RWPE1 (cell line): ENCODE results near the gene NDUFB10.

Experiments
- CTCF ChIA-PET: fragments of 350-600 bp; sonication (Branson Sonifier 250); formaldehyde crosslinking; extraction: SDS; loops from one replicate; lab custom pipeline; 2021; lab: Yijun Ruan, JAX
- POLR2A ChIA-PET: fragments of 400-600 bp; formaldehyde crosslinking; extraction: SDS; loops from one replicate; lab custom pipeline; 2020; ENCODE audit warnings: antibody characterized with exemption; ENCODE audit not compliant: low non-redundant PET; lab: Yijun Ruan, JAX
- DNase-seq: peaks from one replicate; pipeline ENCODE4 v3.0.0; 2012; ENCODE audit warnings: low spot score
- H3K27ac ChIP-seq: fragments of 450-650 bp; 2 replicates; pipeline ENCODE4 v1.5.1; 2017
- TF ChIP-seq, protein P1 (sequence below): fragments of 450-650 bp; conservative IDR thresholded peaks from 2 replicates; pipeline ENCODE4 v1.5.1; 2017; ENCODE audit warnings: low read depth, mild to moderate bottlenecking

The NDUFB10 gene

DNA sequence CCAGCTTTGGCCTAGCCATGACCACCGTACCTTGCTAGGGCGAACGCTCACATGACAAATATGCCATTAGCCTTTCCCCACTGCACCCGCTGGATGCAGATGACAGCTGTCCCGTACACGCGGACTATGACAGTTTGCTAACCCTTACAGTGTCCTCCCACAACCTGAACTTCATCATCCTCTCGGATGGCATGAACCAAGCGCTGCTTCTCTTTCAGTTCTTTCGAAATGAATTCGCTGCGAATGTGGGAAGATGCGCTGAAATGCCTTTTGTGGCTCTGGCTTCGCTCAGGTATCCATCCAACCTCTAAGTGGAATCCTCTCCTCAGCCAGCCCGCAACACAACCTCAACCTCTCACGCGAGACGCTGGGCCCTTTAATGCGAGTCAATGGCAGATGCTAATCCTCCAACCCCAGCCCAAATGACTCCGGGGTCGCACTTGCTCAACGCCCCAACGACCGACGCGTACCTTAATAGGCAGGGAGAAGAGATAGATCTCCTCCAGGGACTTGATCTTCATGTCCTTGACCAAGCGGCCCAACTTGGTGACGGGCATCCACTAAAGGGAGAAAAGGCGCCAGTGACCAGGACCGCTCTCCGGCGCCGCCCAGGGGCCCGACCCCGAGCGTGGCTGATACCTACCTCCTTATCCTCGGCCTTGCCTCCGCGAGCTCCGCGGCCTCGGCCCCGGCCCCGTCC is 4.6 kb downstream of the NDUFB10 start:
- TF ChIP-seq, protein P1, sequence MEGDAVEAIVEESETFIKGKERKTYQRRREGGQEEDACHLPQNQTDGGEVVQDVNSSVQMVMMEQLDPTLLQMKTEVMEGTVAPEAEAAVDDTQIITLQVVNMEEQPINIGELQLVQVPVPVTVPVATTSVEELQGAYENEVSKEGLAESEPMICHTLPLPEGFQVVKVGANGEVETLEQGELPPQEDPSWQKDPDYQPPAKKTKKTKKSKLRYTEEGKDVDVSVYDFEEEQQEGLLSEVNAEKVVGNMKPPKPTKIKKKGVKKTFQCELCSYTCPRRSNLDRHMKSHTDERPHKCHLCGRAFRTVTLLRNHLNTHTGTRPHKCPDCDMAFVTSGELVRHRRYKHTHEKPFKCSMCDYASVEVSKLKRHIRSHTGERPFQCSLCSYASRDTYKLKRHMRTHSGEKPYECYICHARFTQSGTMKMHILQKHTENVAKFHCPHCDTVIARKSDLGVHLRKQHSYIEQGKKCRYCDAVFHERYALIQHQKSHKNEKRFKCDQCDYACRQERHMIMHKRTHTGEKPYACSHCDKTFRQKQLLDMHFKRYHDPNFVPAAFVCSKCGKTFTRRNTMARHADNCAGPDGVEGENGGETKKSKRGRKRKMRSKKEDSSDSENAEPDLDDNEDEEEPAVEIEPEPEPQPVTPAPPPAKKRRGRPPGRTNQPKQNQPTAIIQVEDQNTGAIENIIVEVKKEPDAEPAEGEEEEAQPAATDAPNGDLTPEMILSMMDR = no peak
- CTCF ChIA-PET = no interaction called here
- POLR2A ChIA-PET = interaction anchor here (0.5 to 1.9 kb wide), 6 partner anchors 12 to 1204 kb away, joined by 3 to 8 read pairs (median 3); no protein-coding TSS in a partner anchor
- DNase-seq = no peak
- peak overlapping the region; percentile 94 for H3K27ac ChIP-seq

DNA sequence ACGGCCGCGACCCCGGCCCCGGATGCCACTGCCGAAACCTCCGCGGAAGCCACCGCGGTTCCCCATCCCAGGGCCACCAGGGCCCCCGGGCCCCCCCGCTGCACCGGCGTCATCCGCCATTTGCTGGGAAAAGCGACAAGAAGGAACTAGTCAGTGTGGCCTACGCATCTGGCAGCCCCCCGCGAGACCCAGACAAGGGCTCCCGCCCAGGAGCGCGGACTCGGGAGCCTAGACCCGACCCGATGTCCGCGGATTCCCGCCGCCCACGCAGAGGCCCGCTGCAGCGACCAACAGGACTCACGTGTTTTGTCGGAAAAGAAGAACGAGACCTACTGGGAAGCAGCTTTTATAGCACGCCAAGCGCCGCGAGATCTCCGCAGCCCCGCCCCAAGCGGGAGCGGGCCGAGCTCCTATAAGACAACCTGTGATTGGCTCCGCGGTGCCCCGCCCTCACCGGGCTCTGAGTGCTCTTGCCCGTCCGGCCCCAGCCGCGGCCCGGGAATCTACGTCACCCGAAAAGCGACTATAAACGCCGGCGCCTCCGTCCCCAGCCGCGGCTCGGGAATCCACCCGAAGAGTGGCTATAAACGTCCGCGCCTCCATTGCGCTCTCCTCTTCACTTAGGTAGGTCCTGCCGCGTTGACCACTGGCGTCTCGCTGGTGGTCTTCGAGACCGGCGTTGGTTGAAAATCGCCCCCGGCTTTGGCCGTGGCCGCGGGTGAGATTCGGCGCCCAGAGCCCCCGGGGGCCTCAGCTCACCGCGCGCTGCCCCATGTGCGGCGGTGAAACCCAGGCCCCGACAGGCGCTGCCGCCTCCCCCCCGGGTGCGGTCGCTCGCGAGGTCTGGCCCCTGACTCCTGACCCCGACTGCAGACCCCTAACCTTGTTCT is 5.4 kb downstream of the NDUFB10 start, which contains the start of gene RPS2:
RPS2 (minus strand) TSS at position 321 of the 890 bp plus-strand sequence; CDS start at position 120, 201 bp downstream.
- ChIA-PET CTCF (interaction anchor here (0.7 kb wide), 1 partner anchor 46 kb away, joined by 3 read pairs; no protein-coding TSS in a partner anchor), POLR2A (interaction anchor here (0.5 to 1.9 kb wide), 8 partner anchors 13 to 82 kb away, joined by 3 to 8 read pairs (median 3); partner anchors contain the start of gene GFER)
- peak within 1 kb of the TSS; percentile 94 for H3K27ac ChIP-seq
- peak; percentile 98 for DNase-seq
- TF ChIP-seq, protein P1 = no peak

DNA sequence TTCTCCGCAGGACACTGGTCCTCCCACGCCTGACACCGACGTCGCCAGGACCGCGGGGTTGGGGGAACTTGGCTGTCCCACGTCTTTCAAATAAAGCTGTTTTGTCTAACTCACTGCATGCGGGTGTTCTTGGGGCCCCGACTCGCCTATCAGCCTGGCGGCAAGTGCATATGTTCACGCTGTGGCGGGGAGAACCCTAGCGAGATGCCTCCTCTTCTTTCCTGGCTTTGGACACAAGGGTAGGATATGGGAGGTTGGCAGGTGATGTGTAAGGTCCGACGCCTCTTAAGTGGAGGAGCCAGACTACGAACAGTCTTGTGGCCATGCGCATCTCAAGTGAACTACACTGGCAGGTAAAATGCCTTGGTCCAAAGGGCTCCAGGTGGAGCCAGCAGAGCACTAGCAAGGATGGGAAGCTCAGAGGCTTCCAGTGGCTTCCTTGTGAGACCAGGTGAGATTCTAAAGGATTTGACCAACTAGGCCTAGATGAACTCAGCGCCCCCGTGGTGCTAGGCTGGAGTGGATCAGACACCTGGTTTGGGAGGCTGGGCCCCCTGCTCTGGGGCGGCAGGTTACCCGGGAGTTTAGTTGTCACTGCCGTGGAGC is 6.2 kb downstream of the NDUFB10 start:
- DNase-seq = no peak
- ChIA-PET CTCF (interaction anchor here (0.6 to 0.7 kb wide), 2 partner anchors 29 to 46 kb away, joined by 3 read pairs; no protein-coding TSS in a partner anchor), POLR2A (interaction anchor here (0.5 to 1.9 kb wide), 6 partner anchors 13 to 82 kb away, joined by 3 to 8 read pairs (median 3); partner anchors contain the start of gene GFER)
- H3K27ac ChIP-seq = peak overlapping the region; percentile 94
- TF ChIP-seq, protein P1 = no peak

DNA sequence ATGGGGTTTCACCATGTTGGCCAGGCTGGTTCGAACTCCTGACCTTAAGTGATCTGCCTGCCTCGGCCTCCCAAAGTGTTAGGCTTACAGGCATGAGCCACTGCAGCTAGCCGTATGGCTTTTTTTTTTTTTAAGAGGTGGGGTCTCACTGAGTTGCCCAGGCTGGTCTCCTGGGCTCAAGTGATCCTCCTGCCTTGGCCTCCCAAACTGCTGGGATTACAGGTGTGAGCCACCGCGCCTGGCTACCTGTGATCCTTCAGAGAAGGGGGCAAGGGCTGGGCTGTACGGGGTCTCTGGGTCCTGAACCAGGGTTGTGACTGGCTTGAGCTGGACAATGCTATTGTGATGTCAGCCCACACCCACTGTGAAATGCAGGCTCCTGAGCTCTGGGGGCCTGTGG is 7.1 kb downstream of the NDUFB10 start, which contains the start of gene RNF151:
RNF151 (plus strand) TSS at position 397 of the 400 bp plus-strand sequence. CDS start 26 bp downstream, outside the sequence.
- DNase-seq = no peak
- TF ChIP-seq, protein P1 = no peak
- peak within 1 kb of the TSS; percentile 94 for H3K27ac ChIP-seq
- ChIA-PET CTCF (interaction anchor here (0.6 kb wide), 2 partner anchors 37 to 120 kb away, joined by 3 to 5 read pairs; no protein-coding TSS in a partner anchor), POLR2A (interaction anchor here (0.7 kb wide), 1 partner anchor 10 kb away, joined by 3 read pairs; no protein-coding TSS in a partner anchor)

DNA sequence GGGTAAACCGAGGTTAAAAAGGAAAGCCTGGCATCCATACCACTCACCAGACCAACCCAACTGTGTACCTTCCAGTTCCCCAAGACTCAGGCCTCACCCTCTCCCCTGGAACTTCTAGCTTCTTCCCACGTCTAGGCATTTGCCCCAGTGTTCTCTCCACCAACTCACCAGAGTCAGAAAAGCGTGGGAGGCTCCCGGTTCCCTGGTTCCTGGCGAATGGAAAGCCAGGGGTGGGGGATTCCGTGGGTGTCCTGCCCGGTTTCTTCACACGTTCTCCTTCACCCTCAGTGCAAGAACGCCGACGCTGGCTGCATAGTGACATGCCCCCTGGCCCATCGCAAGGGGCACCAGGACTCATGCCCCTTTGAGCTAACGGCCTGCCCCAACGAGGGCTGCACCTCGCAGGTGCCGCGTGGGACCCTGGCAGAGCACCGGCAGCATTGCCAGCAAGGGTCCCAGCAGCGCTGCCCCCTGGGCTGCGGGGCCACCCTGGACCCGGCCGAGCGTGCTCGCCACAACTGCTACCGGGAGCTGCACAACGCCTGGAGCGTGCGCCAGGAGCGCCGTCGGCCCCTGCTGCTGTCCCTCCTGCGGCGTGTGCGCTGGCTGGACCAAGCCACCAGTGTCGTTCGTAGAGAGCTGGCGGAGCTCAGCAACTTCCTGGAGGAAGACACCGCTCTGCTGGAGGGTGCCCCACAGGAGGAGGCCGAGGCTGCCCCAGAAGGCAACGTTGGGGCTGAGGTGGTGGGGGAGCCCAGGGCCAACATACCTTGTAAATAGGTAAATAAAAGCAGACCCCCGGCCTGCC is 9.0 kb downstream of the NDUFB10 start:
- DNase-seq = no peak
- ChIA-PET CTCF (no interaction called here), POLR2A (no interaction called here)
- TF ChIP-seq, protein P1 = no peak
- peak overlapping the region; percentile 94 for H3K27ac ChIP-seq
